Testis (tissue), 3 donors: ENCODE data around the gene LRRC73. TPM values are rescaled to one million over a fixed set of nuclear protein-coding genes. Genes with fewer than 3 reads are reported as not detected.
A peak's percentile ranks its signal among the peaks of the same experiment; 100 is the strongest.

Experiments used
- DNase-seq: peaks from one replicate; pipeline ENCODE4 v3.0.0-alpha.2; 2019
- H3K27ac ChIP-seq, 2 donors: fragments of 200-600 bp; sonication (generic); one replicate each; pipeline ENCODE4 v1.5.1; 2019
- H3K27me3 ChIP-seq: fragments of 200-600 bp; sonication (generic); one replicate; pipeline ENCODE4 v1.5.1; 2019
- H3K36me3 ChIP-seq: fragments of 200-600 bp; sonication (generic); one replicate; pipeline ENCODE4 v1.5.1; 2017; ENCODE audit warnings: low read depth; ENCODE audit errors: missing control alignments
- H3K4me1 ChIP-seq: fragments of 200-600 bp; sonication (generic); one replicate; pipeline ENCODE4 v1.5.1; 2019
- H3K4me3 ChIP-seq, 2 donors: fragments of 200-600 bp; sonication (generic); one replicate each; pipeline ENCODE4 v1.5.1; 2017 to 2019
- H3K9me3 ChIP-seq: fragments of 200-600 bp; sonication (generic); one replicate; pipeline ENCODE4 v1.5.1; 2017
- POLR2A ChIP-seq: fragments of 450-650 bp; IDR thresholded peaks from one replicate; pipeline ENCODE4 v1.6.1; 2017; ENCODE audit warnings: antibody characterized with exemption, mild to moderate bottlenecking, moderate library complexity
- WGBS, 2 donors: methylation state at CpG; one replicate each; pipeline ENCODE4 v1.1.5; 2018; 5-methylcytosine and 5-hydroxymethylcytosine counted together
- intact Hi-C: fragments of 100-400 bp; cut with DNase I; formaldehyde crosslinking; loops from one replicate; pipeline ENCODE4 v1.15.1; 2023; ENCODE audit warnings: low total_unique reads
- polyA plus RNA-seq: library from polyadenylated mRNA; stranded (reverse); fragments of 350-450 nt; fragmentation: Illumina TruSeq; extraction: RNeasy Lipid Tissue Mini Kit (QIAGEN cat#74804); gene quantifications from one replicate; pipeline ENCODE4 v1.2.3, GENCODE V29; 2014; ENCODE audit warnings: low read depth, low replicate concordance; ENCODE audit not compliant: insufficient read depth
- total RNA-seq, 2 donors: library from RNA; depleted of rRNA; stranded (reverse); fragments of >200 nt; gene quantifications; one replicate each; pipeline ENCODE4 v1.2.3, GENCODE V29; 2016
- TF ChIP-seq, protein P1 (sequence below), 3 experiments: fragments of 450-650 bp in 2 of 3; fragments of 200-600 bp in 1 of 3; sonication (generic) in 1 of 3; IDR thresholded peaks; one replicate each; pipeline ENCODE4 v1.5.1; 2016 to 2019; ENCODE audit warnings: antibody characterized with exemption in 3 of 3, mild to moderate bottlenecking in 2 of 3, moderate library complexity in 1 of 3

LRRC73 gene
- total and polyA plus RNA-seq, 3 donors from 2014 or later, result 20.1 to 50.6 (median 29.3) TPM

DNA sequence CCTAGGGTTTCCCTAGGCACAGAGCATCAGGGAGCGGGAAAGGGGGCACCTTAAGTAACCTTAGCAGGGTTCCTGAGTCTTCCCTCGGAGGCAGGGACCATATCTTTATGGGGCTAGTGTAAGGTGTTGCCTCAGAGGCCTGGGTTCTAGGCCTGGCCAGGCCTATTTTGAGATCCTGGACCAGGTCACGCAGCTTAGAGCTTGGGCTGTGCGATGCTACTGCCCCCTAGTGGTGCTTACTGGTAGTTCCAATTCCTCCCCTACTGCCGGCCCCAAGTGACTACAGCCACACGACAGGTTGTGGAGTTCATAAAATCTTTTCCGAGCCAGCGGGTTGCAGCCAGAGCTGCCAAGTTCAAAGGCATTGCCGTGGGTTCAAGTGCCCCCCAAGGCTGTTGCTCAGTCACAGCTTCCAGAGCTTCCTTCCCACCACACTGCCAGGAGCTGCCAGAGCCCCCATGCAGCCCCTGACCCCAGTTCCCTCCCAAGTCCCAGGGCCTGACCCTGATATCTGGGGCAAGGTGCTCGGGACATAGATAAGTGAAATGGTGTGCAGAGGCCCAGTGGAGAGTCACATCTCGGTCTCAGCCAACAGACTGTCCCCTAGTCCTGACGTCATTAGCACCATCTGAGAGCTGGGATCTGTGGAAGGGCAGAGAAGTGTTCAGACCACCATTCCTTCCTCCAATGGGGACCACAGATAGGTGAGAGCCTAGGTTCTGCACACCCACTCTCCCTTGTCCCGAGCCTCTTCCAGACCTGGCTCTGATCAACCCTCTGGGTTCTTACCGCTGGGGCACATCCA is 3.3 kb downstream of the LRRC73 start:
- no peak overlapping the region for H3K27ac ChIP-seq
- TF ChIP-seq, protein P1, sequence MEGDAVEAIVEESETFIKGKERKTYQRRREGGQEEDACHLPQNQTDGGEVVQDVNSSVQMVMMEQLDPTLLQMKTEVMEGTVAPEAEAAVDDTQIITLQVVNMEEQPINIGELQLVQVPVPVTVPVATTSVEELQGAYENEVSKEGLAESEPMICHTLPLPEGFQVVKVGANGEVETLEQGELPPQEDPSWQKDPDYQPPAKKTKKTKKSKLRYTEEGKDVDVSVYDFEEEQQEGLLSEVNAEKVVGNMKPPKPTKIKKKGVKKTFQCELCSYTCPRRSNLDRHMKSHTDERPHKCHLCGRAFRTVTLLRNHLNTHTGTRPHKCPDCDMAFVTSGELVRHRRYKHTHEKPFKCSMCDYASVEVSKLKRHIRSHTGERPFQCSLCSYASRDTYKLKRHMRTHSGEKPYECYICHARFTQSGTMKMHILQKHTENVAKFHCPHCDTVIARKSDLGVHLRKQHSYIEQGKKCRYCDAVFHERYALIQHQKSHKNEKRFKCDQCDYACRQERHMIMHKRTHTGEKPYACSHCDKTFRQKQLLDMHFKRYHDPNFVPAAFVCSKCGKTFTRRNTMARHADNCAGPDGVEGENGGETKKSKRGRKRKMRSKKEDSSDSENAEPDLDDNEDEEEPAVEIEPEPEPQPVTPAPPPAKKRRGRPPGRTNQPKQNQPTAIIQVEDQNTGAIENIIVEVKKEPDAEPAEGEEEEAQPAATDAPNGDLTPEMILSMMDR (IDR thresholded peaks at IDR 0.05), result peak; percentile 85 to 99 (median 88)
- TF ChIP-seq POLR2A, result no peak
- H3K36me3 ChIP-seq, result no peaks in the 10 kb centered on the region
- 30 to 37% methylated on average over 14 of the region's 14 CpGs for WGBS, 2 donors
- H3K4me1 ChIP-seq, result peaks cover 16% of the 10 kb centered on the region
- H3K9me3 ChIP-seq, result no peaks in the 10 kb centered on the region
- intact Hi-C loops, result loop anchor here (10.0 kb wide), 1 partner anchor 52 kb away; the partner anchor contains the start of gene DLK2
- H3K4me3 ChIP-seq, result no peak overlapping the region
- no peaks in the 10 kb centered on the region for H3K27me3 ChIP-seq
- peak; percentile 87 for DNase-seq

DNA sequence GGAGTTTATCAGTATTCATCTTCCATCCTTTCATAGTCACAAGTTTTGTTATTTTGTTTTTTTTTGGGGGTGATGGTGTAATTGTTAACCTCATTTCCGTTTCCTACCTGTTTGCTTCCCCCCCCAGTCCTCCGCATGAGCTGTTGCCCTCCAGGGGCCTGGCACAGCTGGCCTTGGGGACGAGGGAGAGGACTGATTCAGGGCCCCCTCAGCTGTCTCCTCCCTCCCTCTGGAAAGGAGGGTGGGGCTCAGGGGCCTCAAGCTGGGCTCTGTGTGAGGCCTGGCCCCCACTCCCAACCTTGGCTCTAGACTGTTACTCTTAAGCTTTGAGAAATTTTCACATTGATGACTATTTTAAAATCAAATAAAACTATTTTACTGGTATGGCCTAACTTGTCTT is 4.0 kb downstream of the LRRC73 start:
- Histone ChIP-seq H3K27me3 (no peaks in the 10 kb centered on the region), H3K9me3 (no peaks in the 10 kb centered on the region), H3K27ac (no peak overlapping the region), H3K4me1 (peaks cover 16% of the 10 kb centered on the region), H3K36me3 (no peaks in the 10 kb centered on the region), H3K4me3 (no peak overlapping the region)
- 73 to 88% methylated on average over 3 of the region's 3 CpGs for WGBS, 2 donors
- intact Hi-C loops, result loop anchor here (10.0 kb wide), 1 partner anchor 51 kb away; the partner anchor contains the start of gene DLK2
- no peak for DNase-seq
- no peak for TF ChIP-seq POLR2A
- TF ChIP-seq, protein P1 (IDR thresholded peaks at IDR 0.05), result no peak

DNA sequence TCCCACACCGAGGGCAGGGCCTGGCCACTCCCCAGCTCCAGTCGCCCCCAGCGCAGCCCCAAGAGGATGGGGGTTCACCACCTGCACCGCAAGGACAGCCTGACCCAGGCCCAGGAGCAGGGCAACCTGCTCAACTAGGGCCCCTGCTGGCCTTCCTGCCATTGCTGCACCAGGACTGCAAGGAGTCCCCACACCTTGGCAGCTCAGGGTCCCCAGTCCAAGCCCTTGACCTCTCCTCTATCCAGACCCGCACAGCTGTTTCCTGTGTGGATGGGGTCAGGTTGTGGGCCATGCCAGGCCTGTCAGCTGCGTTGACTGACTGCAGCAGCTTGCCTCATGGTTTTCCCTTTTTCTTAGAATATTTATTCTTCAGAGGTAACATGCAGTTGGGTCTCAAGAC is 4.4 kb downstream of the LRRC73 start:
- peaks cover 14% of the 10 kb centered on the region for H3K4me1 ChIP-seq
- no peaks in the 10 kb centered on the region for H3K27me3 ChIP-seq
- H3K36me3 ChIP-seq, result no peaks in the 10 kb centered on the region
- intact Hi-C loops, result loop anchor here (10.0 kb wide), 1 partner anchor 51 kb away; the partner anchor contains the start of gene DLK2
- H3K4me3 ChIP-seq, result no peak overlapping the region
- no peaks in the 10 kb centered on the region for H3K9me3 ChIP-seq
- WGBS, 2 donors, result 50 to 55% methylated on average over 1 to 5 of the region's 6 CpGs
- no peak overlapping the region for H3K27ac ChIP-seq
- TF ChIP-seq, protein P1 (IDR thresholded peaks at IDR 0.05), result no peak
- no peak for TF ChIP-seq POLR2A
- DNase-seq, result no peak

DNA sequence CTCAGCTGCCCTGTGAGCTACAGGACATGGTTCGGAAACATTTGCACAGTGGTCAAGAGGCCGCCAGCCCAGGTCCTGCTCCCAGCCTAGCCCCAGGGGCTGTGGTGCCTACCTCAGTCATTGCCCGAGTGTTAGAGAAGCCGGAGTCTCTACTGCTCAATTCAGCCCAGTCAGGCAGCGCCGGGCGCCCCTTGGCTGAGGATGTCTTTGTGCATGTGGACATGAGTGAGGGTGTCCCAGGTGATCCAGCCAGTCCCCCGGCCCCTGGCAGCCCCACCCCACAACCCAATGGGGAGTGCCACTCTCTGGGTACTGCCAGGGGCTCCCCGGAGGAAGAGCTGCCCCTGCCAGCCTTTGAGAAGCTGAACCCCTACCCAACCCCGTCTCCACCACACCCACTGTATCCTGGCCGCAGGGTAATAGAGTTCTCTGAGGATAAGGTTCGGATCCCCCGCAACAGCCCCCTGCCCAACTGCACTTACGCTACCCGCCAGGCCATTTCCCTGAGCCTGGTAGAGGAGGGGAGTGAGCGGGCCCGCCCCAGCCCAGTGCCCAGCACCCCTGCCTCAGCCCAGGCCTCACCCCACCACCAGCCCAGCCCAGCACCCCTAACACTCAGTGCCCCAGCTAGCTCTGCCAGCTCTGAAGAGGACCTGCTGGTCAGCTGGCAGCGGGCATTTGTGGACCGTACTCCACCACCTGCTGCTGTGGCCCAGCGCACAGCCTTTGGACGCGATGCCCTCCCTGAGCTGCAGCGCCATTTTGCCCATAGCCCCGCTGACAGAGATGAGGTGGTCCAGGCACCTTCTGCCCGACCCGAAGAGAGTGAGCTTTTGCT is 5.2 kb downstream of the LRRC73 start:
- intact Hi-C loops, result loop anchor here (10.0 kb wide), 1 partner anchor 50 kb away; the partner anchor contains the start of gene DLK2
- no peak for TF ChIP-seq POLR2A
- TF ChIP-seq, protein P1 (IDR thresholded peaks at IDR 0.05), result no peak
- Histone ChIP-seq H3K27ac (no peak overlapping the region), H3K4me3 (no peak overlapping the region), H3K4me1 (peaks cover 10% of the 10 kb centered on the region), H3K27me3 (no peaks in the 10 kb centered on the region), H3K36me3 (no peaks in the 10 kb centered on the region), H3K9me3 (no peaks in the 10 kb centered on the region)
- DNase-seq, result no peak
- WGBS, 2 donors, result 89 to 92% methylated on average over 8 to 26 of the region's 26 CpGs
